ENCODE results near the gene NRCAM.
"Not testable (repeated sequence)": the region's sequence is repeated elsewhere in the genome, so short reads cannot be mapped to it uniquely, and the experiment has no call there.

The NRCAM gene

DNA sequence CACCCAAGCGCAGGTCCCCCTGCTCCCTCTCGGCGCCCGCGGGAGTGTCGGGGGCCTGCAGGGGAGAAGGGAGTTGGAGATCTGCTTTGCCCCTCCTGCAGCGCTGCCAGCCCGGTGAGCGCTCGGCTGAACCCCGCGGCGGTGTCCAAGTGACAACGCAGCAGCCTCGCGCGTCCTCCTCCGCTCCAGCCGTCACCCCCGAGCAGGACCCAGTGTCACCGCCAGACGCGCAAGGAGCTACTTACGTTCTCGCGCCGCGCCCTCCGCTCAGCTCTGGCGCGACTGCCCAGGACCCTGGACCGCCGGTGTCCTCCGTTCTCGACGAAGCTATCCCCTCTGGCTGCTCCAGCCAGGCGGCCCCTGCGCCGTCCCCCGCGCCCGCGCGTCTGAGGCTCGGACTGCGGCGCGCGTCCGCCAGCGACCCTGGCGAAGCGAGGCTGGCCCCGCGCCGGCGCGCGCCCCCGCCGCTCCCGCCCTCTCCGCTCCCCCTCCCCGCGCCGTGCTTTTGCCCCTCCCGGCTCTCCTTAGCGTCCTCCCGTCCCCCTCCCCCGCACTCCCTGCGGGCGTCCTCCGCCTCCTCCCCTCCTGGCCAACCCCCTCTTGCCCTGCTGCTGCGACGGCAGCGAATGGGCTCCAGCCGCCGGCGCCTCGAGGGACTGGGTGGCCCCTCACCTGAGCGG, at the start of gene NRCAM:
NRCAM (minus strand) TSS at position 439 of the 680 bp plus-strand sequence. CDS start 216,372 bp downstream, outside the sequence.
- Mint-ChIP-seq H3K27ac (no peak within 1 kb of the TSS), H3K4me1 (ENCODE audit: low read depth) (peaks cover 61% of the 10 kb centered on the region), H3K36me3 (no peaks in the 10 kb centered on the region), H3K27me3 (peaks cover 1% of the 10 kb centered on the region), H3K9me3 (ENCODE audit: low read depth) (no peaks in the 10 kb centered on the region), H3K4me3 (peak within 1 kb of the TSS; percentile 84)

GRCh38 chr7:108504576-108504975, 48.3 kb upstream of the NRCAM start:
- not testable (repeated sequence) for H3K27me3 Mint-ChIP-seq; H3K36me3 Mint-ChIP-seq; H3K4me3 Mint-ChIP-seq; H3K9me3 Mint-ChIP-seq (ENCODE audit: low read depth); H3K27ac Mint-ChIP-seq; H3K4me1 Mint-ChIP-seq (ENCODE audit: low read depth)

DNA sequence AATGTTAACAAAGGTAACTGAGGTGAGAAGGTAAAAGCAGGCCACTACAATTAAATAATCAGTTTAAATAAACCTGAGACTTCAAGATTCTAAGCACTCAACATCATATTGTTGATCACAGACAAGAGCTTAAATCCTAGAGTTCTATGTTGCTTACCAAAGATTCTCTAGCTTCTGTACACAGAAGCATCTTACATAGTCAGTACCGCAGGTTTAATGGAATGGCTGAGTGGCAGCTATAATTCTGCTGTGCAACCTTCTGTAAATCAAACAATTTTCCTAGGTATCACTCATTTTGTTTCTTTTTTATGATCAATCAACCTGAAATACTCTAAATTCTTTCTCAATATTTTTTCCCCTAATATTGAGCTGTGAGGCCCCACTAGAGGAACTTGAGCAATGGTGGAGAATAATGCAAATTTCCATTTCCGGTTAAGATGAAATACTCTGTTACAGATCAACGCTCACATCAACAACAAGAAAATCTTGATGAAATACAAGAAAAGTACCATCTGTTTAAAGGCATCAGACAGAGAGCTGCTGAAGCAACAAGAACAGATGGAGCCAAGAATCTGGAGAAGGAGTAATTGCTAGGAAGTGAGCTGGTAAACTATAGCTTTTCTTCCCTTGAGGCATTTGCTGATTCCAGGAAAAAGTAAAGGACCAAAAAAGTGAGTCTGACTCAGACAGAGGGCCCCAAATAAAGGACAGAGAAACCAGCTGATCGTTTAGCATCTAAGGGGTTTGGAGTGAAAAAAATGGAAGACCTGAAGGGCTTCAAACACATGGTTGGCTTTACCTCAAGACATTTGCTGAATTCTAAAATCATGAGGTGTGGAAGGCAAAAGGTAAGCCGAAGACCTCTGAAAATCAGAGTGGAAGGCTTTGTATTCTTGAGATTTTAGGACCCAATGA, 47.1 kb upstream of the NRCAM start:
- Mint-ChIP-seq H3K36me3 (peaks cover 9% of the 10 kb centered on the region), H3K9me3 (ENCODE audit: low read depth) (no peaks in the 10 kb centered on the region), H3K27ac (no peak overlapping the region), H3K27me3 (no peaks in the 10 kb centered on the region), H3K4me3 (no peak overlapping the region), H3K4me1 (ENCODE audit: low read depth) (peaks cover 8% of the 10 kb centered on the region)

DNA sequence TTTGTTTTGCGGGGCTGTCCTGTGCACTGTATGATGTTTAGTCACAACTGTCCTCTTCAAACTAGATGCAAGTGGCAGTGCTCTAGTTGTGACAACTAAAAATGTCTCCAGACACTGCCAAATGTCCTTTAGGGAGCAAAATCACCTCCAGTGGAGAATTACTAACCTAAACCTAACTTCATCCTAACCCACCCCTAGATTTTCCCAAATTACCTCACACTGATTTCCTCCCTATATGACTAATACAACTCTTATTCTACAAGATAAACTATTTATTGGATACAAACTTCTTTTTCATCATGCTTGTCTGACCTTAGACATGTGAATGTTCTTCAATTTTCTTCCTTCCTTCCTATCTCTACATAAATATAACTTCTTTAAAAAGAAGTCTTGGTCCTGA, 43.3 kb upstream of the NRCAM start:
- Mint-ChIP-seq H3K36me3 (peaks cover 8% of the 10 kb centered on the region), H3K27me3 (no peaks in the 10 kb centered on the region), H3K4me3 (no peak overlapping the region), H3K9me3 (ENCODE audit: low read depth) (no peaks in the 10 kb centered on the region), H3K27ac (no peak overlapping the region), H3K4me1 (ENCODE audit: low read depth) (peaks cover 3% of the 10 kb centered on the region)

DNA sequence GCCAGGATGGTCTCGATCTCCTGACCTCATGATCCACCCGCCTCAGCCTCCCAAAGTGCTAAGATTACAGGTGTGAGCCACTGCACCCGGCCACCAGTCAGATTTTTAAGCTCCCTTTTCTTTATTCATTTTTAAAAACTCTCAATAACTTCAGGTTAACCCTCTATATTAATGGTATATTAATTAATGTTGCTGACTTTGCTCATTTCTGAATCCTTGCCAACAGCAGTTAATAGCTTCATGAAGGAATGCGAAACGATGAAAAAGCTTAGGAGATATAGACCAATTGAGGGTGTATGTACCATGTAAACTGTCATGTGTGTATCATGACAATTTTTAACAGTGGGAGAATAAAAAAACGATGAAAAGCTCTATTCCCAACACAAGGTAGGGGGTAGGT, 42.2 kb upstream of the NRCAM start:
- Mint-ChIP-seq H3K36me3 (peaks cover 8% of the 10 kb centered on the region), H3K4me3 (no peak overlapping the region), H3K27me3 (no peaks in the 10 kb centered on the region), H3K9me3 (ENCODE audit: low read depth) (no peaks in the 10 kb centered on the region), H3K4me1 (ENCODE audit: low read depth) (peaks cover 2% of the 10 kb centered on the region), H3K27ac (no peak overlapping the region)

GRCh38 chr7:108497082-108497725, 41.0 kb upstream of the NRCAM start:
- Mint-ChIP-seq H3K4me3 (no peak overlapping the region), H3K4me1 (ENCODE audit: low read depth) (peaks cover 3% of the 10 kb centered on the region), H3K9me3 (ENCODE audit: low read depth) (no peaks in the 10 kb centered on the region), H3K27ac (no peak overlapping the region), H3K36me3 (peaks cover 9% of the 10 kb centered on the region), H3K27me3 (no peaks in the 10 kb centered on the region)

DNA sequence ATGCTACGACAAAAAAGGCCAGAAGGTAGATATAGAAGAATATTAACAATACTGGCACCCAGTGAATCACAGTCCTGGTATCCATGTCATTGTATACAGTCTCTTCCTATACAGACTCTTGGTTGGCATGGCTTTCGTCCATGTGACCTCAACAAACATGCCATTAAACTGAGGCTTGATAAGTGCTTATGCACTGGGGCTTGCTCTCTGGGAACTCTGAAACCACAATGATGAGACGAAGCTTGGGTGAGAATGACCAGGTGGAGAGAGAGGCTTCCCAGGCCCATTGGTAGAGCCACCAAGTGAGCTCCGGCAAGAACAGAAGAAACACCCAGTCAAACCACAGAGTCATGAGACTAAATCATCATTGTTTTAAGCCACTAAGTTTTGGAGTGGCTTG, 36.5 kb upstream of the NRCAM start:
- Mint-ChIP-seq H3K9me3 (ENCODE audit: low read depth) (no peaks in the 10 kb centered on the region), H3K36me3 (peaks cover 6% of the 10 kb centered on the region), H3K27ac (no peak overlapping the region), H3K27me3 (no peaks in the 10 kb centered on the region), H3K4me3 (no peak overlapping the region), H3K4me1 (ENCODE audit: low read depth) (peaks cover 3% of the 10 kb centered on the region)

DNA sequence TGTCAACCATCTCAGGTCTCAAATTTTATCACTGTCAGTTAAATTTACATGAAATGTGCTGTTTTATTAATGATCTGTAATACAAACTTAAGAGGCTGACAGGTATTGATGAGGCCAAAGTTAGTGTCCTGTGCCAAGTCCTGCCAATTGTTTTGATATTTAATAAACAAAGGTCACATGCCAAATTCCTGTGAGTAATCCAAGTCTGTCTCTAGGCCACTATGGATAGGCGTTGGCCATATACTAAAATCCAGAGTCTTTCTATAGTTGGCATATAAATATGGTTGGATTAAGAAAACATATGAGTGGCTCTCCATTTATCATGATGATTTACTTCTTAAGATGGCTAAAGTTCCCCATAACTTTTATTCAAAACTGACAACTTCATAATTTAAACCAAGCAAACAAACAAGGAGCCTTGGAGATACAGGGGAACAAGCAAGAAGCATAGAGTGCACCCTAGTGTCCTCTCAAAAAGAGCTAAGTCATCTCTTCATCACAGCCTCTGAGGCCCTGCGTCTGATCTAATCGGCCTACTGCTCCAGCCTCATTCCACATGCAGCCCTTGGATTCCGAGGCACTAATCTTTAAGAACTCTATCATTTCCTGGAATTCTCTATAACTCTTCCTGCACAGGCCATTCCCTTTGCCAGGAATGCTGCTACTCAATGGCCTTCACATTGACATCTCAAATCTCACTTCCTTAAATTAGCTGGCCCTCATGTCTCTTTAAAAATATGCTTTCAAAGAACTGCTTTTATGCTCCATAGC, 32.7 kb upstream of the NRCAM start:
- Mint-ChIP-seq H3K9me3 (ENCODE audit: low read depth) (no peaks in the 10 kb centered on the region), H3K36me3 (peaks cover 6% of the 10 kb centered on the region), H3K4me3 (no peak overlapping the region), H3K27me3 (no peaks in the 10 kb centered on the region), H3K4me1 (ENCODE audit: low read depth) (peaks cover 3% of the 10 kb centered on the region), H3K27ac (no peak overlapping the region)

- Mint-ChIP-seq H3K4me3 (no peak overlapping the region), H3K4me1 (ENCODE audit: low read depth) (no peaks in the 10 kb centered on the region), H3K36me3 (peaks cover 6% of the 10 kb centered on the region), H3K27me3 (no peaks in the 10 kb centered on the region), H3K9me3 (ENCODE audit: low read depth) (no peaks in the 10 kb centered on the region), H3K27ac (no peak overlapping the region)
Measured at GRCh38 chr7:108487646-108488045, 31.4 kb upstream of the NRCAM start.

DNA sequence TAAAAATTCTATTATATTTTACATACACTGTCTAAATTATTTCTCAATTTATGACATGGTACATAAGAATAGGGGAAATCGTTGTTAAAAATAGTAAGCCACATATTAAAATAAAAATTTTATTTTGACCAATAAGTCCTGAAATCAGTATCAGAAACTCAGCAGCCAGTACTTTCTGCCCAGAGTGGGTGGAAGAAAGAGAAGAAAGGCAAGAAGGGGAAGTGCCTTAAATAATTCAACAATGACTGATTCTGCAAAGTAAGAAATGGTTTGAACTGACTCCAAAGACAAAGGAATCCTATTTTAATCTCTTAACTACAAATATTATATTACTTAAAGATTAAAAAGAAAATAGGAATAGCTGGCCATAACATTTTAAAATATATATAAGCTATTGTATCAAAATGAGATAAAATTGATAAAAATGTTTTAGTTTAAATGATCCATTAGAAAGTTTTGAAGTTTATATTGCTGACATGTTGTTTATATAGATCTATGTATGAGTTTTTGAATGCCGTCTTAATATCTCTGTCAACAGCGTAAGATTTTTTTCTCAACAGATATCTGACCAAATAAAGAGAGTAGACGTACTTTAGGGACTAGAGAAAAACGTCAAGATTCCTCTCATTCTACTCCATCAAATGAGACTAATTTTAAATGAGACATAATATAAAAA, 30.2 kb upstream of the NRCAM start:
- Mint-ChIP-seq H3K27me3 (no peaks in the 10 kb centered on the region), H3K4me1 (ENCODE audit: low read depth) (no peaks in the 10 kb centered on the region), H3K4me3 (no peak overlapping the region), H3K27ac (no peak overlapping the region), H3K36me3 (peaks cover 9% of the 10 kb centered on the region), H3K9me3 (ENCODE audit: low read depth) (no peaks in the 10 kb centered on the region)

DNA sequence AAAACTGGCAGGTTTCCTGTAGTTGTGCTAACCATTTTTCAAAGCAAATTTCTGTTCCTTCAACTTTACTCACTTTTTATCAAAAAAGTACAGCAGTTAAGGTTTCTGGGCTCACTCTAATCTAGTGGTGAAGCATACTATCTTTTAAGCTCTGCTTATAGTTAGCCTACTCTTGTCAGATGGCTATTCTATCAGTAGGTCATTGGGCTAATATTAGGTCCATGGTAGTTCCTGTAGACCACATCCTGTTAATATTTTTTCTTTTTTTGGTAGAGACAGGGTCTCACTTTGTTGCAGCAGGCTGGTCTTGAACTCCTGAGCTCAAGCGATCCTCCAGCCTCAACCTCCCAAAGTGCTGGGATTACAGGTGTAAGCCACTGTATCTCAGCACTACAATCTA, 27.9 kb upstream of the NRCAM start:
- Mint-ChIP-seq H3K27ac (no peak overlapping the region), H3K36me3 (peaks cover 10% of the 10 kb centered on the region), H3K4me1 (ENCODE audit: low read depth) (no peaks in the 10 kb centered on the region), H3K9me3 (ENCODE audit: low read depth) (no peaks in the 10 kb centered on the region), H3K4me3 (no peak overlapping the region), H3K27me3 (no peaks in the 10 kb centered on the region)

DNA sequence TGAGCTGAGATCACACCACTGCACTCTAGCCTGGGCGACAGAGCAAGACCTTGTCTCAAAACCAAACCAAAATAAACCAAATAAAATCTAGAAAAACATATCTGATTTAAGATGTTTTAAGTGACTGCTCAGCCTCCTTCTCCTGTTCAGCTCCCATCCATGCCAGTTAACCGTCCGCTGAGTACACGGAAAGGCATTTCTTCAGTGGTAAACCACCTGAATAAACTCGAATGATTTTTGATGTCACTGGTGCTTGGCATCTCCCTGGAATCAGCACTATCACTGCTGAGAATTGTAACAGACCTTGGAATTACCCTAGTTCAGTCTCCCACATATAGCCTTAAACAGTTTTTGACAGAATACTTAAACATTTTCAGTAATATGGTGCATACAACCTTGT, 24.1 kb upstream of the NRCAM start:
- Mint-ChIP-seq H3K4me1 (ENCODE audit: low read depth) (no peaks in the 10 kb centered on the region), H3K27ac (no peak overlapping the region), H3K27me3 (no peaks in the 10 kb centered on the region), H3K36me3 (peaks cover 18% of the 10 kb centered on the region), H3K4me3 (no peak overlapping the region), H3K9me3 (ENCODE audit: low read depth) (no peaks in the 10 kb centered on the region)

DNA sequence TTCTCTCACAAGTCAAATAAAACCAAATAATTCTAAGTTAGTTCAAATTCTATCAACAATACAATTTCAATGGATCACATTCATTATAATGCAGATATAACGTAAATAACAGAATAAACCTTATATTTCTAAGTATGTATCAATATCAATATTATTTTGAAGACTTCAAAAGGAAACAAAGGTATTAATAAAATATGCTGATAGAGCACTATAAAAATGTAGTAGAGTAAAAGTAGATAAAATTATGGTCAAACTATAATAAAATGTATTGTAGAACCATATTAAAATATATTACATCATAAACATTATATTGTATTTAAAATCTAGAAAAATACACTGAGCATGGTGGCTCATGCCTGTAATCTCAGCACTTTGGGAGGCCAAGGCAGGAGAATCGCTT, 23.5 kb upstream of the NRCAM start:
- H3K9me3 Mint-ChIP-seq (ENCODE audit: low read depth): no peaks in the 10 kb centered on the region
- no peak overlapping the region for H3K27ac Mint-ChIP-seq
- H3K4me3 Mint-ChIP-seq: no peak overlapping the region
- H3K4me1 Mint-ChIP-seq (ENCODE audit: low read depth): no peaks in the 10 kb centered on the region
- no peaks in the 10 kb centered on the region for H3K27me3 Mint-ChIP-seq
- H3K36me3 Mint-ChIP-seq: peaks cover 18% of the 10 kb centered on the region

GRCh38 chr7:108479118-108479517, 22.9 kb upstream of the NRCAM start:
- peaks cover 15% of the 10 kb centered on the region for H3K36me3 Mint-ChIP-seq

More at GRCh38 chr7:108479118-108479517, 22.9 kb upstream of the NRCAM start:
- Mint-ChIP-seq H3K9me3 (ENCODE audit: low read depth) (no peaks in the 10 kb centered on the region), H3K4me3 (no peak overlapping the region), H3K27ac (no peak overlapping the region), H3K4me1 (ENCODE audit: low read depth) (no peaks in the 10 kb centered on the region), H3K27me3 (no peaks in the 10 kb centered on the region)

Measured in activated naive CD8-positive, alpha-beta T cell (primary cell).